HG02885 (cell line): ENCODE measurements around the gene BABAM2.
"Not testable (repeated sequence)": the region's sequence is repeated elsewhere in the genome, so short reads cannot be mapped to it uniquely, and the experiment has no call there.

Experiments used
- ATAC-seq: cut with Tn5 transposase; IDR thresholded peaks from one replicate; pipeline ENCODE4 v1.9.1; 2021; ENCODE audit warnings: mild to moderate bottlenecking; ENCODE audit not compliant: unreplicated experiment, poor library complexity

Gene BABAM2

DNA sequence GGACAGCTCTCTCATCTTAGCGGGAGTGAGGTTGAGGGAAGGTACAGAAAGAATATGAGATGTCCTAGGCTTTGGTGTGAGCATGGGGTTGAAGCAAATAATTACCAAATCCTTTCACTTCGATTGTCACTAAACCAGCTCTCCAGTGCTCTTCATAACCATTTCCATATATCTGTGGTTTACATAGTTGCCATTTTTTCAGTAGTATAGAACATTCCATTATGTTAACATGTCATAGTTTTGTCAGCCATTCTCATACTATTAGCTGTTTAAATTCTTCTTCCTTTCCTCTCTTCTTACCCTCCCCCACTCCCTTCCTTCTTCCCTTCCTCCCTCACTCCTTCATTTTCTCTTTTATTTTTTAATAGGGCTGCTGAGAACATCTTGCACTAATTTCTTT, 205.9 kb downstream of the BABAM2 start:
- no peak for ATAC-seq

DNA sequence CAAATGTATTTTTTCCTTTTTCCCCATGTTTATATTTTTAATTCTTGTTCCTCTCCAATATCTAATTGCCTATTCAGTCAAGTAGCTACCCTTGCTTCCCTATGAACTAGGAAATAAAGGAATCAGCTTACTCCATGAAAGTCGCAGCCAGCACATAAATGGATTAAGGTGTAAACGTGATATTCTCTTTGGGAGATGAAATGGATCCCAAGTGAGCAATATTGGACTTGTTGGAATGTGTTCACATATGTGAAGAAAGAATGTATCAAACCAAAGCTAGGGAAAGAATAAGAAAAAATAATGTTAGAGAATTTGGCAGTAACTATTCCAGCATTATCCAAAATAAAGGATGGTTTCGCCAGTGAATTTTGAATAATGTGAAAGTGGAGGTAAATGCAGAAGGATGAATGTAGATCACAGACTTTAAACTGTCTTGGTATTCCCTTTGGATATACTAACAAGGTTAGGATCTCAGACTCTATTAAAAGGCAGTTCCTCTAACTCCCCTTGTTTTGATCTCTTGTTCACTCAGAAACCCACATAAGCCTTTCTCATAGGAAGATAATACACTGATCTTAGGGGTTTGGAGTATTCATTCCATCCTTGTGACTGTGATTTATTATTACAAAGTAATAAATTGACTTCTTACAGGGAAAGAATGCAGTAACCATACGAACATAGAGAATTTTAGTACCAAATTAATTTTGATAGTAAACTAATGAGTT, 208.1 kb downstream of the BABAM2 start:
- no peak for ATAC-seq

- ATAC-seq = no peak
Measured at GRCh38 chr2:28101123-28101522, 210.6 kb downstream of the BABAM2 start.

- ATAC-seq = no peak
Measured at GRCh38 chr2:28101892-28102291, 211.4 kb downstream of the BABAM2 start.

DNA sequence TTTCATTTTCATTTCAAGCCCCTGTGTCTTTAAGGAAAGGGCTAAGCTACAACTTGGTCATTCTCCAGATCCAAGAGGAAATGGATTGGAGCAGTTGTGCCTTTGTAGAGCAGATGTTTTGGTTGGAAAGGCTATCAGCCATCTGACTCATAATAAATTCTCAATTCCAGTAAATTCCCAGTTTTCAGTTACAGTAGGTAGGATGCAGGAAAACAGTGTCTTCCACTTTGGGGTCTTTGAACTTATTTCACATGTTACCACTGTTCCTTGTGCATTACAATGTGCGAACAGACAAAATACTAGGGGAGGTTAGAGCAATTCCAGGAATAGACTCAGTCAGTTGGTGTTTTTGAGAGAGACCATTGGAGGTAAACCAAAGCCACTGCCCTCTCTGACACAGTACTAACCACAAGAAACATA, 211.9 kb downstream of the BABAM2 start:
- no peak for ATAC-seq

DNA sequence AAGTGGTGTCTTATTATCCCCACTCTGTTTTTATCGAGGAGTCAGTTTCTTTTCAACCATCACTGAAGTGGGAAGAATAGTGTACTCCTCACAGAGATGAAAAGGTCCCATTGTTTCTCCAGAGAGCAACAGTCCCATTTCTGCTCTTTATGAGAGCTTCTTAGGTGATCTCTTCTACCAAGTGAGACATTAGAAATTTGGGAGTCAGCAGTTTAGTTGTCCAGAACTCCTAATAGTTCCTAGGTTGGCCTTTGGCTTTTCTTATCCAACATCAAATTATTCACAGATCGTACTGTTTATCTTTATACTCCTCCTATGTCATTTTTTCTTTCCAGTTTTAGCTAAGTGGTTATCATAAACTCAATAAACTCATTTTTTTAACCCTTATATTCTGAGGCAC, 213.1 kb downstream of the BABAM2 start:
- ATAC-seq = no peak

DNA sequence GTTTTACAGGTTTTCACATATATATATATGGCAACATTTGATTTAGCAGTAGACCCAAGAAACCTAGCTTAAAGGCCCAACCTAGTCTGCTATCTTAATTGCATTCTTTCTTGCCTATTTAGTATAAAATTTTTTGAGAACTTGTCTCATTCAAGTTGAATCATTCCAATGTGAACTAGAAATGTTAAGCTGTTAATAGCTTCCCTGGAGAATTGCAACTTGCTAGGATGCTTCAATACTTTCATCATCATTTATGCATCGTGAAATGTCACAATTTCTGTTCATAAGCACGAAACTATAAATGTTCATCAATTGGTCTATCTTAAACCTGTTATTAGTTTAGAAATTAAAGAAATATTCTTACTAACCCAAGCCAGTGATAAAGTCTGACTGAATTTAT, 217.6 kb downstream of the BABAM2 start:
- ATAC-seq = no peak

- not testable (repeated sequence) for ATAC-seq
Measured at GRCh38 chr2:28113771-28114170, 223.2 kb downstream of the BABAM2 start.

- no peak for ATAC-seq
Measured at GRCh38 chr2:28117104-28117596, 226.6 kb downstream of the BABAM2 start.

DNA sequence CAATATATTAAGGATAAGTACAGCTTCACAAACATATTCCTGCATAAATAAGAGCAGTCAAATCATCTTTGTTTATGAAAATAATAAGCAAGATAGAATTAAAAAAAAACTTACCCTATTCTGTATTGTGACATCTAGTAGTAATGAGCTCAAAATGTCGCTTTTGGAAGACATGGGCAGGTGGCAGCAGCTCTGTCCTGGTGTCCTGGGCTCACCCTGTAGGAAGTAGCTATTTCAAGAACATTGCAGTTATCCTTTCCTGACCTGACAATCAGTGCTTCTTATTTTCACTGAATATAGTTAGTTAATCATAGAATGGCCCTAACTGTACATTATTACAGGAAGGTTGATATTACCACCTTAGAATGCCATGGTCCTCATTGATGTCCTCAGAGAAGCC, 229.1 kb downstream of the BABAM2 start:
- no peak for ATAC-seq

- ATAC-seq = no peak
Measured at GRCh38 chr2:28128281-28128950, 237.9 kb downstream of the BABAM2 start.

DNA sequence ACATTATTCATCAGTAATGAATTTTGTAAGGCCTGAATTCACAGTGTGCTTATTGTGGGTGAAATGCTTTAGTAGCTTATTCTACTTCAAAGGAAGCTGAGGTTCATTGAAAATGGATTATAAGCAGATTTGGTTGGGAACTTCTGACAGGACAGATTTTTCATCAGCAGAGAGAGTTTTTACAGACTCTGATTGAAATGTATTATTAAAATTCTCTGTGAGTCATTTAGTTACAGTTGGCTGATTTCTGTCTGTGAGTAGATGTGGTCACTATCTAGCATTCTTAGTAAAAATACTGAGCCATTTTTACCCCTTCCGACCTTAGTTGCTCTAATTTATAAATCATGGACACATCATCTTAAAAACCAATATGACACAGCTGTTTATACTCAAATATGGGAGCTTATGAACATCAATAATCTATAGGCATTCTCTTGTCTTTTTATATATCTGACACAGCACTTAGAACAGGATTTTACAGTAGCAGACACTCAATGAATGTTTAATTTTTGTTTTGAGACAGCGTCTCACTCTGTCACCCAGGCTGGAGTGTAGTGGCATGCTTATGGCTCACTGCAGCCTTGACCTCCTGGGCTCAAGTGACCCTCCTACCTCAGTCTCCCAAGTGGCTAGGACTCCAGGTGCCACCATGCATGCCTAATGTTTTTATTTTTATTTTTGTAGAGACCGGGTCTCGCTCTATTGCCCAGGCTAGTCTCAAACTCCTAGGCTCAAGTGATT, 239.6 kb downstream of the BABAM2 start:
- ATAC-seq = no peak

GRCh38 chr2:28133778-28134177, 243.2 kb downstream of the BABAM2 start:
- ATAC-seq = no peak

- no peak for ATAC-seq
Measured at GRCh38 chr2:28134262-28134812, 243.8 kb downstream of the BABAM2 start.

DNA sequence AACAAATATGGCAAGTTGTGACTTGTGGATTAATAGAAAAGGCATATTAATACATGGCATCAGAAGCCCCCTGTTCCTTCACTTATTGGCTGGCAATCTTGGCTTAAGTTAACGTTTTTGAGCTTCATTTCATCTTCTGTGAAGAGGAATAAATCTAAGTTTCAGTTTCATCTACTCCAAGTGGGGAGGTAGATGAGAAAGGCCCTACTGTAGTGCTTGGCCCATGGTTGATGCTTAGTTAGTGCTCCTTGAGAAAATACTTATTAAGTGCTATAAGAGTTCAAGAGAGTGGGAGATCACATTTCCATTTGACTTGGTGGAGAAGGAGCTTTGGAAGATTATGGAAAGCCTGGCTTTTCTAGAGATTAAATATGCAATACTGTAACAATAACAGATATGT, 244.3 kb downstream of the BABAM2 start:
- no peak for ATAC-seq

DNA sequence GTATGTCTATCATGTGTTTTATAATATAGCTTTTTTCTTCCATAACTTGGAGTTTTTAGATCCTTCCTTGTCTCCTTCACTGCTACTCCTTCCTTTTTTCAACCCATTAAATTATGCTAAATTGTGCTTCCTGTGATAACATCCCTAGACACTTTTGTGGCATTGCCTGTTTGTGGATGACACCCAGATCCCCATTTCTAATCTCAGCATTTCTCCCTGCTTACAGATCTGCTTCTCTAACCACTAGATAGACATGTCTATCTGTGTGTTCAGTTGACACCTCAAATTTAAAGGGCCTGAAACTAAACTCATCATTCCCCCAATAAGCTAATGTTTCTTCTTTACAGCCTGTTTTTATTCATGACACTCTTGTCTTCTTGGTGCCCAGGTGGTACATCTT, 244.8 kb downstream of the BABAM2 start:
- ATAC-seq = no peak

DNA sequence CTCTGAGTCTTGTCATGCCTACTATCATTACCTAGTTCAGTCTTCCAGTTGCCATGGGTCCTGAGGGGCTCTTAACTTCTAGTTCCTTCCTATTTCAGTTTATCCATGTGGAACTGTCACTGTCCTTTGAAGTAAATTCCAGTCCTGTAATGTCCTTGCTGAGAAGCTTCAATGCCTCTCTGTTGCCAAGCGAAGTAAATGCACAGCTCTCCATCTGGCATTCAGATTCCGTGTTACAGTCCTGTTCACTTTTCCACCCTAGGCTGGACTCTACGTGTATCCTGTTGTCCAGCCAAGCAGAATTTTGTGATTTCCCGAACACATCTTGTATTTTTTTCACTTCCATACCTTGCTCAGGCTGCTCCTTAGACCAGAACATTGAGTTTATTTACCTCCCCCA, 245.3 kb downstream of the BABAM2 start:
- ATAC-seq = no peak

DNA sequence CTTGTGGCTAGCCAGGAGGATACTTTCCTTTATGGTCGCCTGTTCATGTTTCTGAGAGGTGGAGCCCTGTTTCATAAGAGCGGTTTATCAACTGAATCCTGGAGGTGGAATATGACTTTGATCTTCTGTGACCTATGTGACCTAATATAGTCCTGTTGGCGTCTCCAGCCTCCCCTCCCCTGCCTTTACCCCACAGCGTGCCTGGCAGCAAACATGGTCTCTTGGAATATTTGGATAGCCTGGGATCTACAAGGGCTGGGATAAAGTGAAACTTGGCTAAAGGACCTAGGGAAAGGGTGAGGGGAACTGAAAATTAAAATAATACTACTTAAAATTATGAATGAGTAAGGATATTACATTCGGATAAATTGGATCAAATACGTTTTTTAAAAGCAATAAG, 246.0 kb downstream of the BABAM2 start:
- no peak for ATAC-seq

DNA sequence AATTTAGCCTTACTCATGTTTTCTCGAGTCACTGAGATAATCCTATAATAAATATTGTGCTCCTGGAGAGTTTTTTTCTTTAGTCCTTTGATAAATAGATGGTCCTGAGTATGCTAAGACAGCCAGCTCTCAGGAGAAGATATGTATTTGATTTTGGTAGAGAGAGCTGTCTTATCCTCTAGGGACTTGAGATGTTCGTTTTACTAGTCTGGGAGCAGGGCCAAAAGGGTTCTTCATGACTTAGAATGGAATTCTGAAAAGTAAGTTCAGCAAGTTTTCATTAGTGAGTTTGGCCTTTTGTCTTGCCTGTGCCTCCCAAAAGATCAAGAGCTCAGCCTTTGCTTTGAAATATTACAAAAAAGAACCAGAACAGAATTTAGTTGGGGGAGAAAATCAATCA, 246.7 kb downstream of the BABAM2 start:
- no peak for ATAC-seq

GRCh38 chr2:28142386-28142785, 251.9 kb downstream of the BABAM2 start:
- ATAC-seq = no peak

- ATAC-seq = no peak
Measured at GRCh38 chr2:28148000-28148399, 257.5 kb downstream of the BABAM2 start.
